Psoas muscle (tissue), 8 donors: ENCODE results near the gene CFDP1. TPM values are rescaled to one million over a fixed set of nuclear protein-coding genes. Genes with fewer than 3 reads are reported as not detected.
A peak's percentile ranks its signal among the peaks of the same experiment; 100 is the strongest.
"Not testable (repeated sequence)": the region's sequence is repeated elsewhere in the genome, so short reads cannot be mapped to it uniquely, and the experiment has no call there.

Experiments
- ATAC-seq, 4 donors: fragments of 200-7000 bp; cut with Tn5 transposase; one replicate each; pipeline ENCODE4 v1.9.1; 2020; ENCODE audit warnings: moderate library complexity in 3 of 4, mild to moderate bottlenecking in 2 of 4
- DNase-seq, 2 donors: peaks; one replicate each; pipeline ENCODE4 v3.0.0-alpha.2; 2020
- H3K27ac ChIP-seq: fragments of 200-600 bp; one replicate; pipeline ENCODE4 v1.8.0; 2022
- H3K27me3 ChIP-seq, 3 donors: fragments of 200-600 bp in 1 of 3; one replicate each; pipeline versions ENCODE4 v1.6.1 to v1.8.0; 2013 to 2022; ENCODE audit warnings: low read length in 2 of 3, mild to moderate bottlenecking in 2 of 3, moderate library complexity in 1 of 3; ENCODE audit not compliant: insufficient read depth in 3 of 3
- H3K36me3 ChIP-seq, 2 donors: fragments of 200-600 bp in 1 of 2; one replicate each; pipeline versions ENCODE4 v1.6.1 to v1.8.0; 2013 to 2022; ENCODE audit warnings: low read depth in 1 of 2, mild to moderate bottlenecking in 1 of 2, moderate library complexity in 1 of 2; ENCODE audit not compliant: insufficient read depth in 1 of 2
- H3K4me1 ChIP-seq: fragments of 200-600 bp; one replicate; pipeline ENCODE4 v1.8.0; 2022
- H3K4me3 ChIP-seq: fragments of 200-600 bp; one replicate; pipeline ENCODE4 v1.8.0; 2022; ENCODE audit warnings: mild to moderate bottlenecking
- H3K9me3 ChIP-seq: fragments of 200-600 bp; one replicate; pipeline ENCODE4 v1.8.0; 2022
- CTCF ChIP-seq: fragments of 200-600 bp; IDR thresholded peaks from one replicate; pipeline ENCODE4 v1.8.0; 2022; ENCODE audit warnings: antibody characterized with exemption
- WGBS, 3 donors: extraction: QIAGEN DNeasy Blood & Tissue Kit; methylation state at CpG; one replicate each; pipeline versions ENCODE4 v1.1.6 to v1.1.7; 2013; 5-methylcytosine and 5-hydroxymethylcytosine counted together
- intact Hi-C, 2 donors: fragments of 100-400 bp; cut with DNase I; formaldehyde crosslinking; loops; one replicate each; pipeline versions ENCODE4 v1.11.0 to v1.14.2; 2022
- polyA plus RNA-seq, 3 donors: library from polyadenylated mRNA; stranded (reverse); fragments of 200-250 nt; gene quantifications; one replicate each; pipeline ENCODE4 v1.2.3, GENCODE V29; 2013
- total RNA-seq, 4 donors: library from RNA; stranded (reverse); fragmentation: NEBNext Ultra II Directional in 2 of 4; extraction: Animal tissue kit (Norgen Biotek cat#: 25700) in 2 of 4; gene quantifications; one replicate each; pipeline versions ENCODE4 v1.2.1 to v1.2.4, GENCODE V29; 2021 to 2023
- donor health status: healthy with polysubstance abuse.
- donor health status: DM: no; HTN: no; CAD: no; lungs with moderate emphysema.
- donor health status: Bipolar disorder and iron deficiency.
- donor health status: healthy.
- donor health status: DM: yes; HTN: yes; CAD: no.
- donor health status: DM: no; HTN: no; CAD: no.
- donor health status: DM: no; HTN: no; CAD: no.
- donor health status: DM: yes; HTN: yes; CAD: no.

Gene CFDP1
- total and polyA plus RNA-seq, 7 donors, result 16.6 to 78.2 (median 21.9) TPM

- H3K4me3 ChIP-seq, result no peak overlapping the region
- peaks cover 6% of the 10 kb centered on the region for H3K4me1 ChIP-seq
- intact Hi-C loops, result no loop called here
- H3K36me3 ChIP-seq, result no peaks in the 10 kb centered on the region
- no peak for DNase-seq
- peak; percentile 41 to 70 (median 51) for ATAC-seq
- no peaks in the 10 kb centered on the region for H3K27me3 ChIP-seq
- 35 to 49% (median 35%) methylated on average over 9 to 10 of the region's 10 CpGs for WGBS, 3 donors
- no peak for TF ChIP-seq CTCF
- H3K9me3 ChIP-seq, result no peaks in the 10 kb centered on the region
- H3K27ac ChIP-seq, result no peak overlapping the region
Observed at GRCh38 chr16:75279305-75279704, 154.0 kb downstream of the CFDP1 start.

- no peak for ATAC-seq
- TF ChIP-seq CTCF, result no peak
- Histone ChIP-seq H3K9me3 (no peaks in the 10 kb centered on the region), H3K4me3 (no peak overlapping the region), H3K27ac (no peak overlapping the region), H3K36me3 (no peaks in the 10 kb centered on the region), H3K27me3 (no peaks in the 10 kb centered on the region), H3K4me1 (peaks cover 5% of the 10 kb centered on the region)
- WGBS, 3 donors, result 90 to 93% (median 90%) methylated on average over 23 of the region's 23 CpGs
- DNase-seq, result no peak
- intact Hi-C loops, result no loop called here
Observed at GRCh38 chr16:75273054-75273925, 160.0 kb downstream of the CFDP1 start.

DNA sequence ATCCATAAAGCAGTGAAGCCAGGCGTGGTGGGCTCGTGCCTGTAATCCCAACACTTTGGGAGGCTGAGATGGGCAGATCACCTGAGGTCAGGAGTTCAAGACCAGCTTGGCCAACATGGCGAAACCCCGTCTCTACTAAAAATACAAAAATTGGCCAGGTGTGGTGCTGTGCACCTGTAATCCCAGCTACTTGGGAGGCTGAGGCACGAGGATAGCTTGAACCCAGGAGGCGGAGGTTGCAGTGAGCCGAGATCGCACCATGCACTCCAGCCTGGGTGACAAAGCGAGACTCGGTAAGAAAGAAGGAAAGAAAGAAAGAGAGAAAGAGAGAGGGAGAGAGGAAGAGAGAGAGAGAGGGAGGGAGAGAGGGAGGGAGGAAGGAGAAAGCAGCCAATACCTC lies 160.7 kb downstream of the CFDP1 start:
- H3K27ac ChIP-seq, DNase-seq, H3K9me3 ChIP-seq, H3K36me3 ChIP-seq, H3K27me3 ChIP-seq, H3K4me3 ChIP-seq, intact Hi-C loops, ATAC-seq: not testable (repeated sequence)
- 92 to 95% (median 92%) methylated on average over 10 of the region's 10 CpGs for WGBS, 3 donors
- H3K4me1 ChIP-seq, result peaks cover 10% of the 10 kb centered on the region

GRCh38 chr16:75272097-75272551 lies 161.2 kb downstream of the CFDP1 start:
- no peaks in the 10 kb centered on the region for H3K9me3 ChIP-seq
- no peak overlapping the region for H3K4me3 ChIP-seq
- H3K27ac ChIP-seq, result no peak overlapping the region
- peaks cover 14% of the 10 kb centered on the region for H3K4me1 ChIP-seq
- no peaks in the 10 kb centered on the region for H3K27me3 ChIP-seq
- WGBS, 3 donors, result 28 to 35% (median 34%) methylated on average over 12 of the region's 12 CpGs
- DNase-seq, result no peak
- no peak for ATAC-seq
- intact Hi-C loops, result no loop called here
- H3K36me3 ChIP-seq, result no peaks in the 10 kb centered on the region
- no peak for TF ChIP-seq CTCF

DNA sequence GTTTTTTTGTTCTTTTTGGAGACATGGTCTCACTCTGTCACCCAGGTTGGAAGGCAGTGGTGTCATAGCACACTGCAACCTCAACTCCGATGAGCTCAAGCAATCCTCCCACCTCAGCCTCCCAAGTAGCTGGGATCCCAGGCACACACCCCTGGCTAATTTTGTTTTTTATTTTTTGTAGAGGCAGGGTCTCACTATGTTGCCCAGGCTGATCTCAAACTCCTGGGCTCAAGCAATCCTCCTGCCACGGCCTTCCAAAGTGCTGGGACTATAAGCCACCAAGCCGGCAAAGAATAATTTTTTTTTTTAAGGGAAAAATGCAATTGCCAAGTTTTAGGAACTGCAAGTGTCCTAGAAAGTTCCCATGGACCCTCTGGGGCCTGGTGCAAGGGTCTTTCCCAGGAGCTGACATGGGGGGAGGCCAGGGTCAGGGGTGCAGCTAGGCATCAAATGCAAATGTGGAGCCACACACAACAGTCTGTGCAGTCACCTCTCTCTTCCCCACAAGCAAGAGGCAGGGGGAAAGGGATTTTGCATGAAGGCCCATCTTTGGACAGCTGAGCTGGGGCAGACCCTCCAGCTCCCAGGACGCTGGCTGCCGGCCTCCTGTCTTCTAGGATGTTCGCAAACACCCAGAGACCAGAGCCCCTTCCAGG lies 161.7 kb downstream of the CFDP1 start:
- 50 to 65% (median 56%) methylated on average over 6 of the region's 6 CpGs for WGBS, 3 donors
- Histone ChIP-seq H3K27ac (no peak overlapping the region), H3K4me1 (peaks cover 20% of the 10 kb centered on the region), H3K9me3 (no peaks in the 10 kb centered on the region), H3K36me3 (no peaks in the 10 kb centered on the region), H3K27me3 (no peaks in the 10 kb centered on the region), H3K4me3 (no peak overlapping the region)
- no peak for DNase-seq
- ATAC-seq, result no peak
- TF ChIP-seq CTCF, result no peak
- intact Hi-C loops, result no loop called here

GRCh38 chr16:75269358-75269757 lies 163.9 kb downstream of the CFDP1 start:
- WGBS, 3 donors, result 55 to 78% (median 72%) methylated on average over 9 of the region's 9 CpGs
- H3K9me3 ChIP-seq, H3K36me3 ChIP-seq, H3K27ac ChIP-seq, H3K27me3 ChIP-seq, ATAC-seq, DNase-seq, H3K4me3 ChIP-seq, intact Hi-C loops: not testable (repeated sequence)
- peaks cover 30% of the 10 kb centered on the region for H3K4me1 ChIP-seq
